Caki2 (cell line): ENCODE measurements around the gene L3MBTL4. TPM values are rescaled to one million over a fixed set of nuclear protein-coding genes. Genes with fewer than 3 reads are reported as not detected.

ENCODE experiments used
- DNase-seq: peaks from one replicate; pipeline ENCODE4 v3.0.0-alpha.2; 2015; ENCODE audit warnings: low read depth
- in situ Hi-C: cut with HindIII; loops from 2 replicates; pipeline ENCODE4 v1.10.0; 2016; ENCODE audit warnings: low sequenced_read_pairs, low pct_unique_long_range_greater_than_20kb, mixed read lengths
- total RNA-seq: library from RNA; depleted of rRNA; stranded (reverse); fragments of >200 nt; shearing (Covaris generic); gene quantifications from 2 replicates; pipeline ENCODE4 v1.2.3, GENCODE V29; 2014; ENCODE audit warnings: low replicate concordance

L3MBTL4 gene
- total RNA-seq, 1 experiment from 2014 or later = not detected

DNA sequence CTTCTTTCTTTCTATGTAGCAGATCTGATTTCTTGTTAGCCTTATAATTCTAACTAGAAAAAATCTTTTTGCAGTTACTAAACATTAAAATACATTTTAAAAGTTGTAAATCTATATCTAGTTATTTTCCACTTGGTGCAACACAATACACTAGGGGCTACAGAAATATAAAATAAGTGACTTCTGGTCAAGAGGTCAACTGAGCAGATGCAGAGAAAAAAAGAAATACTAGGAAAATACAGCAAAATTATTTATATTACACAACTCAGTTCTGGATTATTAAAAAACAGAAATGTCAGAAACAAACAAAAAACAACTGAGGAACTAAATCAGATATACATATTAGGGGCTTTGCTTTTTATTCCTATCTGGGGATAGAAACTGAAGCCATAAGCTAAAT, 83.9 kb downstream of the L3MBTL4 start:
- in situ Hi-C loops = no loop called here
- DNase-seq = no peak

DNA sequence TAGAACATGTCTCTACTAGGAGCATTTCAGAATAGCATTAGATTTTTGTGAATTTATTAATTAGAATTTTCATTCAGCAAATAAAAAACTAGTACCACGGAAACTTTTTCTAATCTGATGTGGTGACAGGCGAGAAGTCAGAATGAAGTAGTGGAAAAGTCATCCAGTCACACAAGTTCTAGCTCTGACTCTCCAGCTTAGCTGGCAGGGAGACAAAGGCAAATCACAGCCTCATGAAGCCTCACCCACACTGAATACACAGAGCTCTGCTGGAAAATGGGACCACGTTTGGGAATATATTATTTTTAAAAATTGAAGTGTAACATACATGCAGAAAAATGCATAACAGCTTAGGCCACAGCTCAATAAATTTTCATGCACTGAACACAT, 86.1 kb downstream of the L3MBTL4 start:
- in situ Hi-C loops = no loop called here
- no peak for DNase-seq

DNA sequence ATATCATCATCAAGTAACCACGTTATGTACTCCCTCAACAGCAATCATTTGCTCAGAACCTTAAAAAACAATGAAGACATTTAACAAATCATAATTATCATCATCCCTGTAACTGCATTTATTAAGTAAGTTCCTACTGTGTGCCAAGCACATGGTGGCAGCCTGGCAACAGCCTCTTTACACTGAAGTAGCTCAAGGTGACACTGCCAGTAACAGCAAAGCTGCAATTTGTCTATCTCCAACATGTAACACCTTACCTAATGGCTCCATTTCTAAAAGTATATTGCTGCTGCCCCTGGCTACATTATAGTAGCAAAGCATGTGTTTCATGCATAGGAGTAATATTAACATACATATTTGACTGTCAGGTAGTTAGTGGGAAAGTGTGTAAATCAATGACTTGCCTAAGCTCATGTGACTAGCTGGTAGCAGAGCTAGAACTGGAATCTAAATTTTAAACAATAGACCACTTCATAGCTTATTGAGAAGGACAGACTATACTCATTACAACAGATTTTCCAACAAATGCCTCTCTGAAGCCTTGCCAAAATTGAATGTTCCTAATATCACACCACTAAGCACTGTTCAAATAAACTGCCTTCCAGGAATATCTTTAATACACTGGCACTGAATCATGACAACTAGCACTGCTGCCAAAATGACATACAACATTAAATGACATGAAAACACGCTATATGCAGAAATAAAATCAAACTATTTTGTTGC, 86.7 kb downstream of the L3MBTL4 start:
- DNase-seq = no peak
- in situ Hi-C loops = no loop called here

DNA sequence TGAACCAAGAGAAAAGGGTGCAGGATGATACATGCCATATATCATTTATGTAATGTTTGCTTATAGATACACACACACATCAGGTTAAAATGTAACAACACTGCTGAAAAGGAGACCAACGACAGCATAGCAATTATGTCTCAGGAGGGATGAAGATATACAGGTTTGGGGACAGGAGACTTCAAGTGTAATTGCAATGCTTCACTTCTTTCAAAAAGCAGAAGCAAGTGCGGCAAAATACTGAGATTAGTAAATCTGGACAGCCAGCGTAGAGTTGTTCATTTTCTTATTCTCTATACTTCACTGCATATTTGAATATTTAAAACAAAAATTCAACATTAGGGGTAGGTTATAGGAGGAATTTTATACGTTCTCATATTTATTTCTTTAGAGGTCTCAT, 87.2 kb downstream of the L3MBTL4 start:
- DNase-seq = no peak
- in situ Hi-C loops = no loop called here

DNA sequence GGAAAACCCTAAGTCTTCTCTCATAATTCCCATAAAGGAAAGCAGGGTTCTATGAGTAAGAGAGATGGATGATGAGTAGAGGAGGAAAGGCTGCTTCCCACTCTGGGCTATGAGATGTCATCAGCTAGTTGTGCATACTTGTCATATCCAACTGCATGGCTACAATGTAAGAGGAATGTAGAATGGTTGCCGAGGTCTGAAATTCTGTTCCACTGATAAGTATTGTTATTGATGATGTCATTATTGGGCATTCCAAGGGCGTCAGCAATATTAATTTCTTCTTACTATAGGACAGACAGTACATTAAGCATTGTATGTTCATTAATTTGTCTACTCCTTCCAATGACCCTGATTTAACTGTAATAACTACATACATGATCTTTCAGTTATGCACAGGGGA, 88.1 kb downstream of the L3MBTL4 start:
- no peak for DNase-seq
- in situ Hi-C loops = no loop called here

DNA sequence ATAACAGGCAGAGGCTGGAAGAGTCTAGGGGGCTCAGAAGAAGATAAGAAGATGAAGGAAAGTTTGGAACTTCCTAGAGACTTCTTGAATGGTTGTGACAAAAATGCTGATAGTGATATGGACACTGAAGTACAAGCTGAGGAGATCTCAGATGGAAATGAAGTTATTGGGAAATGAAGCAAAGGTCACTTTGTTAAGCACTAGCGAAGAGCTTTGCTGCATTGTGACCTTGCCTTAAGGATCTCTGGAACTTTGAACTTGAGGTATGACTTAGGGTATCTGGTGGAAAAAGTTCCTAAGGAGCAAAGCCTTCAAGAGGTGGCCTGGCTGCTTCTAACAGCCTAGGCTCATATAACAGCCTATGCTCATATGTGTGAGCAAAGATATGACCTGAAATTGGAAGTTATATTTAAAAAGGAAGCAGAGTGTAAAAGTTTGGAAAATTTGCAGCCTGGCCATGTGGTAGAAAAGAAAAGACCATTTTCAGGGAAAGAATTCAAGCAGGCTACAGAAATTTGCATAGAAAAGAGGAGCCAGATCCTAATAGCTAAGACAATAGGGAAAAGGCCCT, 91.3 kb downstream of the L3MBTL4 start:
- in situ Hi-C loops = no loop called here
- DNase-seq = no peak

DNA sequence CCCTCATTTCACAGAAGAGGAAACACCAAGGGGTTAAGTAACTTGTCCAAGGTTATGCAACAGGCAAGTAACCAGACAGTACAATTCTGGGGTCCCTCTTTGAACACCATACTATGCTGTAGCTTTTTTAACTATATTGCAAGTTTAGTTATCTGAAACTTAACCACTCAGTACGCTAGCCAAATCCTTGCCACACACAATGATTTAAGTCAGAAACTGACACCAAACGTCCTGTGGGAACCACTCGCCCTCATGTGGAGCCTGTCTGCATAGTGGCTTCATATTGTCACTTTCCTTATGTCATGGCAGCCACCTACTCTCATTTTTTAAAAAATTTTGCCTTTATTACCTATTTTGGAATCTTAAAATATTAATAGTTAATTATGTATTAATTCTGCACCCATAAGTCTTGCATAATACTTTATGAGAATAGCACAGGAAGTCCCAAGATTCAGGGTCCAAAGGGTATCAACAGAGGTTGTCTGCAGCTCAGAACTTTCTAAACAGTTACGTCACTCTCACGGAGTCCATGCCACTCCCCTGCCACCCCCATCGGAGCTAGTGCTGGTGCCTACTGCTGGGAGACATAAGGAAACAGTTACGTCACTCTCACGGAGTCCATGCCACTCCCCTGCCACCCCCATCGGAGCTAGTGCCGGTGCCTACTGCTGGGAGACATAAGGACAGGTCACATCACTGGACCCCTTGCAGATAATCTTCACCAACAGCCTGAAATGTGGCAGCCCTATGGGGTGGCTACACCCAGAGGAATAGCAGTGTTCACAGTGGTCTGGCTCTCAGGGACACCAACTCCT, 99.0 kb downstream of the L3MBTL4 start:
- DNase-seq = no peak
- in situ Hi-C loops = no loop called here

DNA sequence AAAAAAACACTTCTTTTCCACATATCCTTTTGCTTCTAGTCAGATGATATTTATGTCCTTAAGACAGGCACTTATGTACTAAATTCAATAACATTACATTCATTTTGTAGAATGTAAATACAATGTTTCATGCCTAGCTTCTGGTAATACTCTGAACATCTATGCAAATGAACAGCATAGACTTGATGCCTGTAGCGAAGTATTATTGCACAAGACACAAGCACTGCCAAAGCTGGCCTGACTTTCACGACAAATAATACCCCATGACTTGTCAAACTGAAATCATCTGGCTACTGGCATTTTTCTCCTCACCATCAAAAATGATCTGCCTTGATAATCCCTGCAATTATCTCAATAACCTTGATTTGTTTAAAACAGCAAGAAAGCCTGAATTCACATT, 101.3 kb downstream of the L3MBTL4 start:
- DNase-seq = no peak
- in situ Hi-C loops = no loop called here

DNA sequence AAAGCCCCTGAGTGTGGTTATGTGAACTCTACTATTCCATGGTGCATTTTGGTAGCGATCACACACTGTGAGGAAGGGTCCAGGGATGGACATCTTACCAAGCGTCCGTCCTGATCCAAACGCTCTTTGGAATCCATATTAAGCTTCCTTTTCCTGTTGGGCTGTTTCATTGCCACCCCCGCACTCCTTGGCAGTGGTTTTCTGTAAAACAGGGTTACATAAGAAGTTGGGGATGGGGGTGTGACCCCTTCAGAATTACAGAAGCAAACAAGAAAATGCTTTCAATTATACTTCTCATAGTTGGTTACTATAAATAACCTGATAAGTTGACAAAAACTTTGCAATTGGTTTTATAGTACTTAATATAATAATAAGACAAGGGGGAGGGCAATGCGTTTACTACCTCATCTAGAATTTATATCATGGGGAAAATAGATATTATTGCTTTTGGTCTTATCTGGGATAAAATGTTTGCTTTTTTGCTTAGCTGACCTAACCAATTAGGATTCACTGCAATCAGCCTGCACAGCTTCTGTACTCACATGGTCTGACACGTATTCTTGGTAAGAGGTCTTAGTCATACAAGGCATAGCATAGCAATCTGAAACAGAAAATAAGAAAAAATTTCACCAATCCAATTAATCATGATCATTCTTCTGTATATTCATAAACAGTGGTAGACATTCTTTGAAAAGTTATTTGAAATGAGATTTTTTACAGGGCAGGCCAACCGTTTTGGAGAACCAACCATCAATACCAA, 103.1 kb downstream of the L3MBTL4 start:
- no peak for DNase-seq
- in situ Hi-C loops = no loop called here

DNA sequence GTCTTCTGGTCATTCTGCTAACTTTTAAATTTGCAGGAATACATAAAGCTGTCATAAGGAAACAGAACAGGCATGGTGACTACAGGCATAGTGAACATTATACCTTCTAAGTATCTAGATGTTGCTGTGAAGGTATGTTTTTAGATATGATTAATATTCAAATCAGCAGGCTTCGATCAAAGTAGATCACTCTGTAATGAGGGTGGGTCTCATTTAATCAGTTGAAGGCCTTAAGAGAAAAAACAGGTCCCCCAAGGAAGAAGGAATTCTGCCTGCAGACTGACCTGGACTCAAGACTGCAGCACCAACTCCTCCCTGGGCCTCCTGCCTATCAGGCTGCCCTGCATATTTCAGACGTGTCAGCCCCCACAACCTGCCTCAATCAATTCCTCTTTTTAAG, 104.0 kb downstream of the L3MBTL4 start:
- in situ Hi-C loops = no loop called here

DNA sequence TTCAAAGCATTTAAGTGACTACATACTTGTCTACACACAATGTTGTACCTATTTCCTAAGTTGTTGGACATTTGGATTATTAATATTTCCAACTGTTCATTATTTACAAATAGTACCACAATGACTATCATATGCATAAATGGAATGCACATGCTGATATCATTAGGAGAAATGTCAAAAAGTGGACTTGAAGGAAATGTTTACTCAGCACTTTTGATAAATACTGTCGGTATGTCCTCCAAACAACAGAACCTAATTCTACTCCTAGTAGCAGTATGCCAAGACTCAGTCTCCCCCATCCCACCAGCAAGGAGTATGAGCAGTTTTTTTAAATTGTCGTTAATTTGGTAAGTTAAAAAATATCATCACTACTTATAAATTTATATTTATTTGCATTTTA, 116.8 kb downstream of the L3MBTL4 start:
- in situ Hi-C loops = no loop called here
- DNase-seq = no peak

More for the DNA sequence above, 104.0 kb downstream of the L3MBTL4 start:
- DNase-seq = no peak

DNA sequence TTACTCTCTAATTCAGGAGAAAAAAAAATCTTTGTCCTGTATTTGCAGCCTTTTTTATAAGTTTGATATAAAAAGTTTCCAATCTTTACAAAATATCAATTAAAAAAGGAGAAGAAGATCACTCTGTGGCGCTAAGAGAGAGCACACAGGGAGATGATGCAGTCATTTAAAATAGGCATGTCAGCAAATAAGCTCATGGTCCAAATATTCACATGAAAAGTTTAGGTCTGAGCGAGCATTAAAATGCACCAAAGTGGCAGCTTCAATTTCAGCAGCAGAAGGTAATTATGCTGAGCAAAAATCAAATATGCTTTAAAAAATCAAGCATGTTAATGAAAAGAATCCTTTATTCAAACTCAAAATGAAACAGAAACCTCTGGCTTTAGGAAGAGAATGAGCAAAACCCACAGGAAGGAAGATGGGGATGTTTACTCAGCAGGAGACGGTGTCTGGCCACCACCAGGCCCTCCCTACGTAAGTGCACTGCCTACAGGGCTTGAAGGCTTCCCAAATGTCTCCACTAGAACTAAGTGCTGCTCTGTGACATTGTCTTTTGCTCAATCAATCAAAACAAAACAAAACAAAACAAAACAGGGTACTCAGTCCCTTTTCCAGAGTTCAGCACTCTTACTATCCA, 120.4 kb downstream of the L3MBTL4 start:
- no peak for DNase-seq
- in situ Hi-C loops = no loop called here

DNA sequence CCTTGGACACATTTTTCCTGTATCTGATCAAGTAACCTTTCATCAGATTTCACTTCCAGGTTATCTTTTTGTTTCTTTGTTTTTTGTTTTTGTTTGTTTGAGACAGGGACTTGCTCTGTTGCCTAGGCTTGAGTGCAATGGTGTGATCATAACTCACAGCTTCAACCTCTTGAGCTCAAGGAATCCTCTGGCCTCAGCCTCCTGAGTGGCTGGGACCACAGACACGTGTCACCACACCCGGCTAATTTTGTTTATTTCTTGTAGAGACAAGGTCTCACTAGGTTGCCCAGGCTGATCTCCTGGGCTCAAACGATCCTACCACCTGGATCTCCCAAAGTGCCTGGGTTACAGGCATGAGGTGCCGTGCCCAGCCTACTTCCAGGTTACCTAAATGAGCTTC, 124.9 kb downstream of the L3MBTL4 start:
- in situ Hi-C loops = no loop called here
- DNase-seq = peak; percentile 4

DNA sequence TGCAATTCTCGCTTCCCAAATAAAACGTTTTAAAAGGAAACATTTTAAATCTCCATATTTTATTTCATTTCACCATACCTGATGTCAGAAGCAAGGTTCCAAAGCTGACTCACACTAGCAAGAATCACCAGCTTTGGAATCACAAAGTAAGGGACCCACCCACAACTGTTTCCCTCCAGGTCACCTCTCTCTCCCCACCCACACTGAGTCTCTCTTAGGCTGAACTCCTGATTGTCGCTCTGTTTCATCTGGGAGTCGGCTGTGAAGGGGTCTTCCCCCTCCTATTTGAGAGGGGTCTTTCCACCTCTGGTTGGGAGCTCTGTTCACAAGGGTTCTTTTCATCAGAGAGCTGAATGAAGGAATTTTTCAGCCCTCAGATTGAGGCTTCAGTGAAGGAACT, 128.1 kb downstream of the L3MBTL4 start:
- DNase-seq = no peak
- in situ Hi-C loops = no loop called here

DNA sequence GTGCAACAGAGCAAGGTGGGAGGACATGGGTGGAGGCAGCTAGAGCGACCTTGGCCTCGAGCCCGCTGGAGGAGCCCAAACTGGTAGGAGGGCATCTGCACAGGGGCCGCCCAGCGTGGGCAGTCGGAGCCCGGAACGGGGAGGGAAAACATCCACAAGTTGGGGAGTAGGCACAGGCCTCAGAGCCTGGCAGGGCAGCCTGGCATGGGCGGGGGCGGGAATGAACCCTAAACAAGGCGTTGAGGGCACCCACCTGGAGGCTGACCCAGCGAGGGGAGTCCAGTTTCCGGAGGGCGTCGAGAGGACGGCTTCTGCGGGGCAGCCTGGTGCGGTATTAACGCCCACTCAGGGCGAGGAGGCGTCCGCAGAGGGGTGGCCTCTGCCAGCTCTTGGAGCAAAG, 129.9 kb downstream of the L3MBTL4 start:
- in situ Hi-C loops = no loop called here
- no peak for DNase-seq

DNA sequence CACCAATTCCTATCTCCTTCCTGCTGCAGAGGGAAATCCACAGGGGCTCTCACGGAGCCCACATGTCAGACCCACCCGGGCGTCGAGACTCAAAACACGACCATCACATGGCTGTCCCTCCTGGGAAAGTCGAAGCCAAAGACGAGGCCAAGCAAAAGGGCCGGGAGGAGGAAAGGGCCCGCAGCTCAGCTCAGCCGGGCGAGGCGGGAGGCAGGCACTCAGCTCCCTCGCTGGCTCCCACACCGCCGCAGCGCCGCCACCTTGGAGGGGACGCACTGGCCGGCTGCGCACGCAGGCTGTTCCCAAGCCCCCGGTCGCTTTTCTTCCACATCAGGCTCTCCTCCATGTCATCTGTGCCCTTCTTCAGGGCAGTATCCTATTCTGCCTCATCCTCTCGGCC, 130.4 kb downstream of the L3MBTL4 start:
- DNase-seq = no peak
- in situ Hi-C loops = no loop called here

DNA sequence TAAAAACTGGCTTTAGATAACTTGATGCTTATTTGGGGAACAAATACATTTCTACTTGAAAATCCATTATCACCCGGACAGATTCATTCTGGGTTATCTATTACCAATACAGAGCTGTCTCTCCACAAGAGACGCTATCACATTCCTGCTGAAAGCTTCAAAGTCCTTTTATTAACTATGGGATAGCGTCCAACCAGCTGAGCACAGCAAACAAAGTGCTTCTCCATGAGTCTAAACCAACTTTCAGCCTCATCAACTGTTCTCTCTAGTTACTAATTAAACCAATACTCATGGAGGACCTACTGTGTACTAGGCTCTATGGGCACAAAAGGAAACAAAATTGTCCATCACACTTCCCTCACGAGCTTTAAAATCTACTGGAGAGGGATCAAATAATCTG, 132.8 kb downstream of the L3MBTL4 start:
- in situ Hi-C loops = no loop called here

DNA sequence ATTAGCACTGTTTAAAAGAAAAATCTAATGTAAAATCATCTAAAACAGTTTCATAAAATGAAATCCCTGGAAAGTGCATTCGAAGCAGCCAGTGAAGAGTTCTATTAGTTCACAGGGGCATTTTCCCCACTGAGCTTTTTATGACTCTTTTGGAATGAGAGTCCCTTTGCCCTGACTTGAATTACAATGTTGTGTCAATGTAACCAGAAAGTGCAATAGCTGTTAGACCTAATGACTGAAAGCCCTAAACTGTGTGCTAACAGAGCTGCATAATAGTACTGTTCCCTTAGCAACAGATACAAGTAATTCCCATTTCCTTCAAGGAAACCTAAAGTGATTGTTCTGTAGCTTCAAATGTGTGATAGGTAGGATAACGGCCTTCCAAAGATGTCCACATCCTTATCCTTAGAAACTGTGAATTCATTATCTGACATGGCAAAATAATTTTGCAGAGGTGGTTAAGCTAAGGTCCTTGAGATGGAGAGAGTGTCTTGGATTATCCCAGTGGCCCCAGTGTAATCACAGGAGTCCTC, 134.4 kb downstream of the L3MBTL4 start:
- no peak for DNase-seq
- in situ Hi-C loops = no loop called here

More for the DNA sequence above, 132.8 kb downstream of the L3MBTL4 start:
- no peak for DNase-seq
